Astrocyte (in vitro differentiated cells and primary cell): ENCODE results near the gene LBR. TPM values are rescaled to one million over a fixed set of nuclear protein-coding genes. Genes with fewer than 3 reads are reported as not detected.

ENCODE experiments used
- DNase-seq: peaks from one replicate; pipeline ENCODE4 v3.0.0-alpha.2; 2010; ENCODE audit warnings: low read depth
- FAIRE-seq: peaks from 2 replicates; lab custom pipeline; 2011; peaks lifted over from hg19 to GRCh38; lab: Jason Lieb, UNC
- H2AFZ ChIP-seq: 2 replicates; pipeline ENCODE4 v1.6.0; 2012; ENCODE audit warnings: low read depth, low read length, inconsistent platforms
- H3K27ac ChIP-seq: 2 replicates; pipeline ENCODE4 v1.5.1; 2011; ENCODE audit warnings: low read depth, low read length, inconsistent platforms
- H3K27me3 ChIP-seq: 2 replicates; pipeline ENCODE4 v1.6.0; 2011; ENCODE audit warnings: low read length, inconsistent platforms; ENCODE audit not compliant: insufficient read depth
- H3K36me3 ChIP-seq: 2 replicates; pipeline ENCODE4 v1.5.1; 2011; ENCODE audit warnings: low read length, inconsistent platforms; ENCODE audit not compliant: insufficient read depth
- H3K4me1 ChIP-seq: 2 replicates; pipeline ENCODE4 v1.5.1; 2011; ENCODE audit warnings: low read length, inconsistent platforms; ENCODE audit not compliant: insufficient read depth
- H3K4me2 ChIP-seq: 2 replicates; pipeline ENCODE4 v1.6.0; 2012; ENCODE audit warnings: low read length, inconsistent platforms
- H3K4me3 ChIP-seq: 2 replicates; pipeline ENCODE4 v1.5.1; 2011; ENCODE audit warnings: low read depth, mild to moderate bottlenecking, low read length, inconsistent platforms; ENCODE audit not compliant: insufficient read depth
- H3K79me2 ChIP-seq: 2 replicates; pipeline ENCODE4 v1.6.0; 2012; ENCODE audit warnings: mild to moderate bottlenecking, low read length, inconsistent platforms; ENCODE audit not compliant: insufficient read depth
- H3K9ac ChIP-seq: 2 replicates; pipeline ENCODE4 v1.6.0; 2012; ENCODE audit warnings: mild to moderate bottlenecking, low read length, inconsistent platforms
- H3K9me3 ChIP-seq: 2 replicates; pipeline ENCODE4 v1.5.1; 2012; ENCODE audit warnings: low read depth, mild to moderate bottlenecking, low read length, inconsistent platforms; ENCODE audit not compliant: insufficient read depth
- H4K20me1 ChIP-seq: 2 replicates; pipeline ENCODE4 v1.6.0; 2012; ENCODE audit warnings: low read length, inconsistent platforms; ENCODE audit not compliant: insufficient read depth
- H3K27ac Mint-ChIP-seq: one replicate; pipeline ENCODE4 v1.8.0; 2021; ENCODE audit warnings: mild to moderate bottlenecking, mixed read lengths; ENCODE audit not compliant: unreplicated experiment
- H3K27me3 Mint-ChIP-seq: one replicate; pipeline ENCODE4 v1.8.0; 2021; ENCODE audit warnings: low read depth, mixed read lengths; ENCODE audit not compliant: unreplicated experiment
- H3K36me3 Mint-ChIP-seq: one replicate; pipeline ENCODE4 v1.8.0; 2021; ENCODE audit warnings: low read depth, mixed read lengths; ENCODE audit not compliant: unreplicated experiment
- H3K4me1 Mint-ChIP-seq: one replicate; pipeline ENCODE4 v1.8.0; 2021; ENCODE audit warnings: low read depth, mixed read lengths; ENCODE audit not compliant: unreplicated experiment
- H3K4me3 Mint-ChIP-seq: one replicate; pipeline ENCODE4 v1.8.0; 2021; ENCODE audit warnings: mild to moderate bottlenecking, moderate library complexity, mixed read lengths; ENCODE audit not compliant: unreplicated experiment
- H3K9me3 Mint-ChIP-seq: one replicate; pipeline ENCODE4 v1.8.0; 2021; ENCODE audit warnings: mild to moderate bottlenecking, mixed read lengths; ENCODE audit not compliant: unreplicated experiment
- EZH2 ChIP-seq: IDR thresholded peaks from 2 replicates; pipeline ENCODE4 v1.6.1; 2012; ENCODE audit warnings: mild to moderate bottlenecking, low read length, inconsistent platforms; ENCODE audit not compliant: insufficient read depth
- total RNA-seq: library from RNA; stranded (reverse); gene quantifications from 2 replicates; pipeline ENCODE4 v1.2.1, GENCODE V29; 2021
- TF ChIP-seq, protein P1 (sequence below): IDR thresholded peaks from 2 replicates; pipeline ENCODE4 v1.5.1; 2011; ENCODE audit warnings: low read depth, mild to moderate bottlenecking, inconsistent platforms, low read length, moderate library complexity; ENCODE audit not compliant: insufficient read depth

The LBR gene
- total RNA-seq, 1 donor from 2014 or later, result 42.6 TPM

DNA sequence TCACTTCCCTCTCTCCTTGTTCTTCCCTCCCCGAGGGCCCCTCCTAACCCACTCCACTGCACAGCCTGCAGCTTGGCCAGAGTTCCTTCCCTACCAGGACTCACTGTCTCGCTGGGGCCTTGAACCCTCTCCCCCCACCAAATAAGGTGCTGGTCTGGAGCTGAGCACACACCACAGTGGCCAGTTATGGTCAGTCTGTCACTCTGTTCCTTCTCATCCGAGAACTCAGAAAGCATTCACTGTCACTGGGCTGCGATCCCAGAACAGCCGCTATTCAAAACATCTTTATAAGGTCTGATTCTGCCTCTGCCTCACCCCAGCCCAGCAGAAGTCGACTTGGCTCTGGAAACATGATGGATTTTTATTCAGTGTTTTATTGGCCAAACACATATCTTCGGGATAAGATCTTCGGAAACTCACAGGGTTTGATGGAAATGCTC is 19.8 kb upstream of the LBR start:
- Mint-ChIP-seq H3K4me1 (peaks cover 2% of the 10 kb centered on the region), H3K27ac (no peak overlapping the region), H3K9me3 (peaks cover 4% of the 10 kb centered on the region), H3K36me3 (no peaks in the 10 kb centered on the region), H3K27me3 (peaks cover 20% of the 10 kb centered on the region), H3K4me3 (no peak overlapping the region)
- no peaks in the 10 kb centered on the region for H4K20me1 ChIP-seq
- peak overlapping the region; percentile 30 for H3K9ac ChIP-seq
- TF ChIP-seq, protein P1, sequence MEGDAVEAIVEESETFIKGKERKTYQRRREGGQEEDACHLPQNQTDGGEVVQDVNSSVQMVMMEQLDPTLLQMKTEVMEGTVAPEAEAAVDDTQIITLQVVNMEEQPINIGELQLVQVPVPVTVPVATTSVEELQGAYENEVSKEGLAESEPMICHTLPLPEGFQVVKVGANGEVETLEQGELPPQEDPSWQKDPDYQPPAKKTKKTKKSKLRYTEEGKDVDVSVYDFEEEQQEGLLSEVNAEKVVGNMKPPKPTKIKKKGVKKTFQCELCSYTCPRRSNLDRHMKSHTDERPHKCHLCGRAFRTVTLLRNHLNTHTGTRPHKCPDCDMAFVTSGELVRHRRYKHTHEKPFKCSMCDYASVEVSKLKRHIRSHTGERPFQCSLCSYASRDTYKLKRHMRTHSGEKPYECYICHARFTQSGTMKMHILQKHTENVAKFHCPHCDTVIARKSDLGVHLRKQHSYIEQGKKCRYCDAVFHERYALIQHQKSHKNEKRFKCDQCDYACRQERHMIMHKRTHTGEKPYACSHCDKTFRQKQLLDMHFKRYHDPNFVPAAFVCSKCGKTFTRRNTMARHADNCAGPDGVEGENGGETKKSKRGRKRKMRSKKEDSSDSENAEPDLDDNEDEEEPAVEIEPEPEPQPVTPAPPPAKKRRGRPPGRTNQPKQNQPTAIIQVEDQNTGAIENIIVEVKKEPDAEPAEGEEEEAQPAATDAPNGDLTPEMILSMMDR, result no peak
- no peak for TF ChIP-seq EZH2
- H3K4me1 ChIP-seq, result peaks cover 31% of the 10 kb centered on the region
- no peaks in the 10 kb centered on the region for H3K79me2 ChIP-seq
- no peaks in the 10 kb centered on the region for H3K9me3 ChIP-seq
- H3K4me3 ChIP-seq, result no peak overlapping the region
- no peaks in the 10 kb centered on the region for H3K36me3 ChIP-seq
- H3K27ac ChIP-seq, result no peak overlapping the region
- DNase-seq (no peak), FAIRE-seq (no peak)
- H2AFZ ChIP-seq, result peak overlapping the region; percentile 50
- H3K27me3 ChIP-seq, result peaks cover 20% of the 10 kb centered on the region
- peak overlapping the region; percentile 43 for H3K4me2 ChIP-seq

DNA sequence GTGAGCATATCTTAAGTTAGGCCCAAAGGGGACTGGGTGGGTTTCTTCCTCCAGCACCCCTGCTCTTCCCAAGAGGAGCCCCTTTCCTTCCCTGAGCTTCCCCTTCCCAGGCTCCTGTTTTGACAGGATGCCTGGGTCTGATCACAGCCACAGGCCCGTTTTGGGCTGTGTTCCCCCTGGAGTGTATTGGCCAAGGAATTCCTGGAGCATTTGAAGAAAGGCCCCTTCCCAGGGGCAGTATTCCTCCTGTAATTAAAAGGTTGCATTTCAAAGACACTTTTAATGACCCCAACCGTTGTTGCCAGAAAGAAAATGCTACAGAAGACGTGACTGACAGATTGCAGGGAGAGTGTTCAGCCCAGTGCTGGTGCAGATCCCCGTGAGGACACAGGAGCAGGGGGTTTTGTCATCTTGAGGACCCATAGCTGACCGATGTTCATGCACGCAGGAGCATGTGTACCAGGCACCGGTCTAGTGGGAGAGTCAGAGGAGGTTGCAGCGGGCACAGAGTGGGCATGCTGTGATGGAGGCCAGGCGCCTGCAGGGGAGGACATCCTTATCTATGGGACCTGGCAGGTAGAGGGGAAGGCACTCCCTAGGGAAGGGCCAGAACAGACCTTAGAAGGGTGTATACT is 19.3 kb upstream of the LBR start:
- TF ChIP-seq, protein P1, result no peak
- TF ChIP-seq EZH2, result no peak
- Histone ChIP-seq H3K4me3 (no peak overlapping the region), H3K4me1 (peaks cover 31% of the 10 kb centered on the region), H2AFZ (no peak overlapping the region), H3K27me3 (peaks cover 20% of the 10 kb centered on the region), H3K36me3 (no peaks in the 10 kb centered on the region), H3K79me2 (no peaks in the 10 kb centered on the region), H4K20me1 (no peaks in the 10 kb centered on the region), H3K4me2 (no peak overlapping the region), H3K9me3 (no peaks in the 10 kb centered on the region), H3K9ac (peak overlapping the region; percentile 30), H3K27ac (no peak overlapping the region)
- no peak overlapping the region for H3K4me3 Mint-ChIP-seq
- H3K36me3 Mint-ChIP-seq, result no peaks in the 10 kb centered on the region
- no peak overlapping the region for H3K27ac Mint-ChIP-seq
- peaks cover 2% of the 10 kb centered on the region for H3K4me1 Mint-ChIP-seq
- no peak for FAIRE-seq
- H3K27me3 Mint-ChIP-seq, result peaks cover 20% of the 10 kb centered on the region
- H3K9me3 Mint-ChIP-seq, result peaks cover 4% of the 10 kb centered on the region
- DNase-seq, result no peak

DNA sequence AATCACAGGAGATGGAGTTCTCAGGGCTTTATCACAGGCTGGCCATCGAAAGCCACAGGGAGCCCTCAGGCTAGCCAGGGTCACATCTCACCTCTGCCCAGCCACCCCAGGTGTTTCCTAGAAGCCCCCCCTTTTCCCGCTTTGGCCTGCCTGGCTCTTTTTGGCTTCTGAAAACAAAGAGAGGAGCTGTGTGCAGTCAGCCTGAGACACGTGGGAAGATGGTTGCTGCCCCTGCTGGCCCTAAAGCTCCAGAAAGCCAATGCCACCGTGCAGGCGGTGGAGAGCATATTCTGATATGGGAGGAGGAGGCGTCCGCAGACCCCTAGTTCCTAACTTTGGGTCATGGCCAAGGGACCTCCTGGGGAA is 18.7 kb upstream of the LBR start:
- no peaks in the 10 kb centered on the region for H3K9me3 ChIP-seq
- FAIRE-seq (no peak), DNase-seq (no peak)
- H2AFZ ChIP-seq, result no peak overlapping the region
- no peak for TF ChIP-seq EZH2
- TF ChIP-seq, protein P1, result no peak
- no peak overlapping the region for H3K9ac ChIP-seq
- peaks cover 31% of the 10 kb centered on the region for H3K4me1 ChIP-seq
- no peak overlapping the region for H3K27ac Mint-ChIP-seq
- H3K79me2 ChIP-seq, result no peaks in the 10 kb centered on the region
- H3K4me3 Mint-ChIP-seq, result no peak overlapping the region
- H3K36me3 ChIP-seq, result no peaks in the 10 kb centered on the region
- peaks cover 4% of the 10 kb centered on the region for H3K9me3 Mint-ChIP-seq
- H4K20me1 ChIP-seq, result no peaks in the 10 kb centered on the region
- H3K4me1 Mint-ChIP-seq, result peaks cover 2% of the 10 kb centered on the region
- H3K27ac ChIP-seq, result no peak overlapping the region
- H3K4me2 ChIP-seq, result no peak overlapping the region
- H3K27me3 Mint-ChIP-seq, result peaks cover 20% of the 10 kb centered on the region
- no peak overlapping the region for H3K4me3 ChIP-seq
- no peaks in the 10 kb centered on the region for H3K36me3 Mint-ChIP-seq
- peaks cover 20% of the 10 kb centered on the region for H3K27me3 ChIP-seq
